Choroid plexus epithelial cell (primary cell): ENCODE data around the gene MEPCE.

Experiments used
- DNase-seq: peaks from one replicate; pipeline ENCODE4 v3.0.0-alpha.2; 2010; ENCODE audit warnings: low read depth
- H3K4me3 ChIP-seq: 2 replicates; pipeline ENCODE4 v1.5.1; 2011; ENCODE audit warnings: low read depth, mild to moderate bottlenecking, control low read depth, low read length, moderate library complexity
- TF ChIP-seq, protein P1 (sequence below): conservative IDR thresholded peaks from 2 replicates; pipeline ENCODE4 v1.5.1; 2011; ENCODE audit warnings: low read depth, mild to moderate bottlenecking, control low read depth, inconsistent platforms, low read length, moderate library complexity

Gene MEPCE

DNA sequence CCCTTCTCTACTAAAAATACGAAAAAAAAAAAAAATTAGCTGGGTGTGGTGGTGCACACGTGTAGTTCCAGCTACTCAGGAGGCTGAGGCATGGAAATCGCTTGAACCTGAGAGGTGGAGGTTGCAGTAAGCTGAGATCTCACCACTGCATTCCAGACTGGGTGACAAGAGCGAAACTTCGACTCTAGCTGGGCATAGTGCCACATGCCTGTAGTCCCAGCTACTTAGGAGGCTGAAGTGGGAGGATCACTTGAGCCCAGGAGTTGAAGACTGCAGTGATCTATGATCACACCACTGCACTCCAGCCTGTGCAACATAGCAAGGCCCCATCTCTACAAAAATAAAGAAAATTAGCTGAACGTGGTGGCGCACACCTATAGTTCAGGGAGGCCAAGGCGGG is 35.7 kb downstream of the MEPCE start:
- TF ChIP-seq, protein P1, sequence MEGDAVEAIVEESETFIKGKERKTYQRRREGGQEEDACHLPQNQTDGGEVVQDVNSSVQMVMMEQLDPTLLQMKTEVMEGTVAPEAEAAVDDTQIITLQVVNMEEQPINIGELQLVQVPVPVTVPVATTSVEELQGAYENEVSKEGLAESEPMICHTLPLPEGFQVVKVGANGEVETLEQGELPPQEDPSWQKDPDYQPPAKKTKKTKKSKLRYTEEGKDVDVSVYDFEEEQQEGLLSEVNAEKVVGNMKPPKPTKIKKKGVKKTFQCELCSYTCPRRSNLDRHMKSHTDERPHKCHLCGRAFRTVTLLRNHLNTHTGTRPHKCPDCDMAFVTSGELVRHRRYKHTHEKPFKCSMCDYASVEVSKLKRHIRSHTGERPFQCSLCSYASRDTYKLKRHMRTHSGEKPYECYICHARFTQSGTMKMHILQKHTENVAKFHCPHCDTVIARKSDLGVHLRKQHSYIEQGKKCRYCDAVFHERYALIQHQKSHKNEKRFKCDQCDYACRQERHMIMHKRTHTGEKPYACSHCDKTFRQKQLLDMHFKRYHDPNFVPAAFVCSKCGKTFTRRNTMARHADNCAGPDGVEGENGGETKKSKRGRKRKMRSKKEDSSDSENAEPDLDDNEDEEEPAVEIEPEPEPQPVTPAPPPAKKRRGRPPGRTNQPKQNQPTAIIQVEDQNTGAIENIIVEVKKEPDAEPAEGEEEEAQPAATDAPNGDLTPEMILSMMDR: no peak
- DNase-seq: no peak
- H3K4me3 ChIP-seq: no peak overlapping the region

DNA sequence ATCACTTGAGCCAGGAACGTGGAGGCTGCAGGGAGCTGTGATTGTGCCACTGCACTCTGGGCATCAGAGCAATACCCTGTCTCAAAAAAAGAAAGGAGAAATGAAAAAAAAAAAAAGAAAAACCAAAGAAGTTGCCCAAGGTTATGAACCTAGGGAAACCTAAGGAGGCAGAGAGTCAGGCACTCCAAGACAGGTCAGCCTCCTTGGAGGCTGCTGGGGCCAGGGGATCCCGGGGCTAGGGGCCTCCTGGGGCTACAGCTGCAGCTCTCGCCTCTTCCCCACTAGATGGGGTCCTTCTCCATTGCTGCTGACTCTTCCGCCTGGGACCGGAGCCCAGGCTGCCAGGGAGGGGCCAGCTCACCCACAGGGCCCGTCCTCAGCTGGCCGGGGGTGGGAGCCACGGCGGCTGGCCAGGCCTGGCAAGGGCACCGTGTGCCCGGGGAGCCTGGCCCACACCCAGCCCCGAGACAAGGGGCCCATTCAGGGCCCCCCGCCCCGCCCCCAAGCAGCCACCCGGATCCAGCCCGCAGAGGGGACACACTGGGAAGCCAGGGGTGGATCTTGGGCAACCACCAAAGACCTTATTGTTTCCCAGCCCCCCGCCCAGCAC is 36.2 kb downstream of the MEPCE start:
- DNase-seq: peak; percentile 74
- no peak overlapping the region for H3K4me3 ChIP-seq
- TF ChIP-seq, protein P1: peak; percentile 77

DNA sequence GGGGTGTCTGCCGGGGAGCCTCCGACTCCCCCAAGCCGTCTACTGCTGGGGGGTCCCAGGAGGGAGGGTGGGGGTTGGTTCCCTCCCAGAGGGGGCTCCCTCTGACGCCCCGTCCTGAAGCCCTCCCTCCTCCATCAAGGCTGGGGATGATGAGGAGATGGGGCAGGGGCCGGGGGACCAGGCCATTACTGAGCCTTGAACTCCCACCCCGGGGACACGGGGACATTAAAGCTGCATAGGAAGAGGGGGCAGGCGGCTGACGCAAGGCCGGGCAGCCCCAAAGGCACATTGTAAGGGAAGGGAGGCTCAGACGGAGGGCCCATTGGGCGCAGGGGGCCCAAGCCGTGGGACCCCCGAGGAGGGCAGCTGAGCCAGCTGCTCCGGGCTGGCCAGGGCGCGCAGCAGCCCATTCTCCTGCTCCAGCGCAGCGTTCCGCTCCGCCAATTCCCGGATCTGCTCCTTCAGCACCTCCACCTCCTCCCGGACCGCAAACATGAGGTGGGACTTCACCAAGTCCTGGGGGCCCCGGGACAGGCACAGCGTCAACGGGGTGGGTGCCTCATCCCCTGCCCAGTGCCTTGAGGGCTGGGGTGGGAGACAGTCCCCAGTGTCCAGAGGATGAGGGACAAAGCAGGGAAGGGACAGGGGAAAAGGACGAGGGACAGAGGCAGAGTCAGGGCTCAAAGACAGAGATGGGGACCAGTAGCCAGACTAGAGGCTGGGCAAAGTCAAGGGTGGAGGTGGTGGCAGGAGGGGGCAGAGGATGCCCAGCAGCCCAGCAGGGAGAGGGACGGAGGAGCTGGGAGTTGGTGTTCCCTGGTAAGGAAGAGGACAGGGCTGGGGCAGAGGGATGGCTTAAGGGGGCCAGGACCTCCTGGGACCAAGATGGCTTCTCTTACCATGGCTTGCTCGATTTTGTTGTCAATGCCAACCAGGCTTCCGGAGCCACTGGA is 37.3 kb downstream of the MEPCE start:
- DNase-seq: no peak
- no peak overlapping the region for H3K4me3 ChIP-seq
- TF ChIP-seq, protein P1: no peak

DNA sequence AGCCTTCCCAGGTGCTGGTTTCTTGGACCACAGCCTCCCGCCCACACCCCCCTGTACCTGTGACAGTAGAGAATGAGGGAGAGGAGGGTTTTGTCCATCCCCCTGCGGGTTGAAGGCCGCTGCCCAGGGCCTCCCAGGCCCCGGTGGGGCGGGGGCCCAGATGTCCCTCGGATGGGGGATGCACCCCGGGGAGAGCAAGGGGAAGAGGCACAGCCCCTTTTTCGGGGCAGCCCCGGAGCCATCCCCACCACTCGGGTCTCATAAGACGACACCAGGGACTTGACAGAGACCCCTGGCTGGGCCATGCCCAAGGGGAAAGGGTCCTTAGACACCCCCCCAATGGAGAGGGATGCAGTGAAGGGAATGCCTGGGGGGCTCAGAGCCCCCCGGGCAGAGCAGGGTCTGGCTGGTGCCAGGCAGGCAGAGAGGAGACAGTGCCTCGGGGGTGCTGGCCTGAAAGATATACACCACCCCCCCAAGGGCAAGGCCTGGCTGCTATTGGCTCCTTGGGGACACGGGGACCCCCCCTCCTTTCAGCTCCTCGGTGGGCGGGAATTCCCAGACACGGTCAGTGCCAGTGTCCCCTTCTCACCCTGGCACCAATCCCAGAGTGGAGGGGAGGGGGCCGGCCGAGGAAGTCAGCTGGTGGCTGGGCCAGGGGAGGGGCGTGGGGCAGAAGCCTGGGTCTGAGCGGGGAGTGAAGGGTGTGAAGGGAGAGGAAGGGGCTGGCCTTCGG is 38.2 kb downstream of the MEPCE start:
- TF ChIP-seq, protein P1: no peak
- no peak for DNase-seq
- H3K4me3 ChIP-seq: no peak overlapping the region

- TF ChIP-seq, protein P1: peak; percentile 92
- no peak overlapping the region for H3K4me3 ChIP-seq
Observed at GRCh38 chr7:100469227-100470044, 39.8 kb downstream of the MEPCE start.

GRCh38 chr7:100471021-100471420 is 41.4 kb downstream of the MEPCE start:
- no peak for DNase-seq
- H3K4me3 ChIP-seq: no peak overlapping the region
- TF ChIP-seq, protein P1: no peak

More at GRCh38 chr7:100469227-100470044, 39.8 kb downstream of the MEPCE start:
- DNase-seq: peak; percentile 78
